ENCODE measurements around the gene TAF11L6.
"Not testable (repeated sequence)": the region's sequence is repeated elsewhere in the genome, so short reads cannot be mapped to it uniquely, and the experiment has no call there.

The TAF11L6 gene

GRCh38 chr5:17528369-17528768 lies at the start of gene TAF11L6:
Gene TAF11L6 (plus strand): TSS chr5:17528669.
- not testable (repeated sequence) for H3K27ac ChIP-seq, H3K4me3 ChIP-seq

- no peak overlapping the region for H3K27ac ChIP-seq
- H3K4me3 ChIP-seq = no peak overlapping the region
These were observed 47.1 kb upstream of the TAF11L6 start for GRCh38 chr5:17481378-17481777.

GRCh38 chr5:17482790-17483189 lies 45.7 kb upstream of the TAF11L6 start:
- H3K27ac ChIP-seq = no peak overlapping the region
- H3K4me3 ChIP-seq = no peak overlapping the region

GRCh38 chr5:17486464-17487173 lies 41.9 kb upstream of the TAF11L6 start:
- not testable (repeated sequence) for H3K4me3 ChIP-seq, H3K27ac ChIP-seq

GRCh38 chr5:17487174-17487512 lies 41.3 kb upstream of the TAF11L6 start:
- H3K27ac ChIP-seq = no peak overlapping the region
- H3K4me3 ChIP-seq = no peak overlapping the region

GRCh38 chr5:17491257-17491656 lies 37.2 kb upstream of the TAF11L6 start:
- not testable (repeated sequence) for H3K4me3 ChIP-seq, H3K27ac ChIP-seq

- no peak overlapping the region for H3K27ac ChIP-seq
- H3K4me3 ChIP-seq = no peak overlapping the region
These were observed 35.7 kb upstream of the TAF11L6 start for GRCh38 chr5:17492770-17493169.

DNA sequence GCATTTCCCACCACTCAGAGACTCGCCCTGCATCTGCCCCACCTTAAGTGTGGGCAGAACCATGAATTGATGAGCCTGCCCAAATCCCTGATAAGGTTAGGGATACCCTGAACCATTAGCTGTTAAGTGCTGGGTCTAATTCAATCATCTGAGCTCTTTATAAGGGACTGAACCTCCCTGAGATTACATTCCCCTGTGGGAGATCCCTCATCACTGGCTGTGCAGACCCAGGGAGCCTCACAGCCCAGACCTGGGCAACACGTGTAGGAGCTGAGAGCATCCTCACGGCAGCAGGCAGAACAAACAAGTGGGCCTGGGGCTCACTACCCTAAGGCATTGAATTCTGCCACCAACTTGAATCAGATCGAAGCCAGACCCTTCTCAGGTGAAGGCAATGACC lies 31.0 kb upstream of the TAF11L6 start:
- Histone ChIP-seq H3K4me3 (no peak overlapping the region), H3K27ac (no peak overlapping the region)

DNA sequence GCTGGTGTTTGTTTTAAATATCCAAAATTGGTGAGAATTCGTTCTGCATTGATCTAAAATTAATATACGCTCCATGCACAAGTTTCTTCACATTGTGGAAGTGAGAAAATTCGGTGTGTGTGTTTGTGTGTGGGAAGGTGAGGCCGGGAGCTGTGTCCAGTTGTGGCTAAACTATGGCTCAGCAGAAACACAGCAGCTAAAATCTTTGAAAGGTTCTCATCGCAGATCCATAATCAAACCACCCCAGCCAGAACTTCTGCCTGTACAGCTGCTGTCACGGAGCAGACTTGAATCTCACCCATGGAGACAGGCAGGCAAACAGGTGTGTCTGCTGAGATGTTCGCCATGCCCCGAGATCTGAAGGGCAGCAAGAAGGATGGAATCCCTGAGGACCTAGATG lies 30.5 kb upstream of the TAF11L6 start, which contains the start of gene TAF11L2:
Gene TAF11L2 (plus strand): TSS at position 301 of the 400 bp plus-strand sequence.
- not testable (repeated sequence) for H3K27ac ChIP-seq, H3K4me3 ChIP-seq

DNA sequence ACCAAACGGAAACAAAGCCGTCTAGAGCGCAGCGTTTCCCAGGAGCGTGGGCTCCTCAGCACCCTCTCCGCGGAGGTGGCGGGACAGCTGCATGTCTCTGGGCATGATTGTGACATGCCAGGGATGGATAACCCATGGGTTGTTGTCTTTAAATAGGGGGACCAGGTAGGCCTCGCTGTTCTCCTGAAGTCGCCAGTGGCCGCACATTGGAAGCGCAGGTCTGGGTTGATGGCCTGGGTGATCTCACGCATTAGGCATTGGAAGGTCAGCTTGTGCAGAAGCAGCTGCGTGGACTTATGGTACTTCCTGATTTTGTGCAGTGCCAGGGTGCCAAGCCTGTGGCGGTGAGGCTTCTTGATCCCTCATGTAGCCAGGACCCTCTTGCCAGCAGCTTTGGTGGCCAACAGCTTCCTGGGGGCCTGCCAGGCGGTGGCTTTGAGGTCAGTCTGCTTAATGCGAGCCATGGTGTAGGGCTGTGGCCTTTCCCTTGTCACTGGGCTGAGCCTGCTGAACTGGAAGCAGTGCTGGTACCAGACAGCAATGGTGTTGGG lies 16.6 kb upstream of the TAF11L6 start:
- H3K4me3 ChIP-seq = no peak overlapping the region

DNA sequence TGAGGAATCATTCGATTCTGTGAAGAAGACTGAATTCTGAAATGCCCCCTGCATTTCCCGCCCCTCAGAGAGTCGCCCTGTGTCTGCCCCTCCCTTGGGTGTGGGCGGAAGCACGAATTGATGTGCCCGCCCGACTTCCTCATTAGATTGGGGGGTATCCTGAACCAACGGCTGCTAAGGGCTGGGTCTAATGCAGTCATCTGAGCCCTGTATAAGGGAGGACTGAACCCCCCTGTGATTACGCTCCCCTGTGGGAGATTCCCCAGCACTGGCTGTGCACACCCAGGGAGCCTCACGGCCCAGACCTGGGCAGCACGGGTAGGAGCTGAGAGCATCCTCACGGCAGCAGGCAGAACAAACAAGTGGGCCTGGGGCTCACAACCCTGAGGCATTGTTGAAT lies 10.9 kb upstream of the TAF11L6 start:
- not testable (repeated sequence) for H3K27ac ChIP-seq, H3K4me3 ChIP-seq

More for the DNA sequence above, 16.6 kb upstream of the TAF11L6 start:
- no peak overlapping the region for H3K27ac ChIP-seq

DNA sequence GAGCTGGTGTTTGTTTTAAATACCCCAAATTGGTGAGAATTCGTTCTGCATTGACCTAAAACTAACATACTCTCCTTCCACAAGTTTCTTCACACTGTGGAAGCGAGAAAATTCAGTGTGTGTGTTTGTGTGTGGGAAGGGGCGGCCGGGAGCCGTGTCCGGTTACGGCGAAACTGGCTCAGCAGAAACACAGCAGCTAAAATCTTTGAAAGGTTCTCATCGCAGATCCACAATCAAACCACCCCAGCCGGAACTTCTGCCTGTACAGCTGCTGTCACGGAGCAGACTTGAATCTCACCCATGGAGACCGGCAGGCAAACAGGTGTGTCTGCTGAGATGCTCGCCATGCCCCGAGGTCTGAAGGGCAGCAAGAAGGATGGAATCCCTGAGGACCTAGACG lies 10.4 kb upstream of the TAF11L6 start, which contains the start of gene TAF11L3:
Gene TAF11L3 (plus strand): TSS at position 301 of the 400 bp plus-strand sequence.
- H3K4me3 ChIP-seq, H3K27ac ChIP-seq: not testable (repeated sequence)

GRCh38 chr5:17519508-17519907 lies 9.0 kb upstream of the TAF11L6 start:
- H3K27ac ChIP-seq, H3K4me3 ChIP-seq: not testable (repeated sequence)

- not testable (repeated sequence) for H3K27ac ChIP-seq, H3K4me3 ChIP-seq
These were observed 7.0 kb upstream of the TAF11L6 start, which contains the start of gene TAF11L4 for GRCh38 chr5:17521501-17521900. Gene TAF11L4 (plus strand): TSS chr5:17521801.

GRCh38 chr5:17524935-17525334 lies 3.5 kb upstream of the TAF11L6 start, which contains the start of gene TAF11L5:
Gene TAF11L5 (plus strand): TSS chr5:17525235.
- H3K27ac ChIP-seq, H3K4me3 ChIP-seq: not testable (repeated sequence)

GRCh38 chr5:17526504-17526903 lies 2.0 kb upstream of the TAF11L6 start:
- not testable (repeated sequence) for H3K4me3 ChIP-seq, H3K27ac ChIP-seq

All from skin epidermis (tissue), 12 donors.